SK-N-SH treated with all-trans-retinoic acid at 6 μM for 48 hours (cell line): ENCODE measurements around the gene GRID1.

Experiments used
- ATAC-seq: fragments of 200-7000 bp; cut with Tn5 transposase; 3 replicates; pipeline ENCODE4 v1.9.1; 2020; ENCODE audit warnings: mild to moderate bottlenecking, moderate library complexity
- BACH2 ChIP-seq: fragments of 250-450 bp; sonication (Bioruptor Pico); IDR thresholded peaks from 2 replicates; pipeline ENCODE4 v1.9.0; 2021; ENCODE audit warnings: mild to moderate bottlenecking, borderline replicate concordance
- ESRRG ChIP-seq: fragments of 250-450 bp; sonication (Bioruptor Pico); IDR thresholded peaks from 2 replicates; pipeline ENCODE4 v1.6.1; 2021; ENCODE audit warnings: mild to moderate bottlenecking
- ISL1 ChIP-seq: fragments of 250-450 bp; sonication (Bioruptor Pico); IDR thresholded peaks from 2 replicates; pipeline ENCODE4 v2.1.2; 2022; ENCODE audit warnings: mild to moderate bottlenecking, moderate library complexity
- OSR1 ChIP-seq: fragments of 250-450 bp; sonication (Bioruptor Pico); IDR thresholded peaks from 2 replicates; pipeline ENCODE4 v1.8.0; 2022; ENCODE audit warnings: moderate library complexity, mild to moderate bottlenecking, inconsistent platforms
- POU6F1 ChIP-seq: fragments of 250-450 bp; sonication (Bioruptor Pico); IDR thresholded peaks from 2 replicates; pipeline ENCODE4 v1.8.0; 2021; ENCODE audit warnings: low read depth, mild to moderate bottlenecking, moderate library complexity, borderline replicate concordance
- PPARA ChIP-seq: fragments of 250-450 bp; sonication (Bioruptor Pico); IDR thresholded peaks from 2 replicates; pipeline ENCODE4 v1.5.0; 2020; ENCODE audit warnings: mild to moderate bottlenecking, borderline replicate concordance
- RARB ChIP-seq: fragments of 250-450 bp; sonication (Bioruptor Pico); IDR thresholded peaks from 2 replicates; pipeline ENCODE4 v1.8.0; 2021; ENCODE audit warnings: mild to moderate bottlenecking, moderate library complexity
- TCF4 ChIP-seq: fragments of 250-450 bp; sonication (Bioruptor Pico); IDR thresholded peaks from 2 replicates; pipeline ENCODE4 v1.8.0; 2021; ENCODE audit warnings: mild to moderate bottlenecking, moderate library complexity, borderline replicate concordance
- TOX ChIP-seq: fragments of 250-450 bp; sonication (Bioruptor Pico); IDR thresholded peaks from 2 replicates; pipeline ENCODE4 v1.8.0; 2021; ENCODE audit warnings: mild to moderate bottlenecking, moderate library complexity, borderline replicate concordance
- TSHZ2 ChIP-seq: fragments of 250-450 bp; sonication (Bioruptor Pico); IDR thresholded peaks from 2 replicates; pipeline ENCODE4 v1.5.0; 2020; ENCODE audit warnings: mild to moderate bottlenecking, moderate library complexity
- ZC3H10 ChIP-seq: fragments of 250-450 bp; sonication (Bioruptor Pico); IDR thresholded peaks from 2 replicates; pipeline ENCODE4 v1.5.1; 2021; ENCODE audit warnings: mild to moderate bottlenecking, moderate library complexity
- ZFP3 ChIP-seq: fragments of 250-450 bp; sonication (Bioruptor Pico); IDR thresholded peaks from 2 replicates; pipeline ENCODE4 v1.5.0; 2020; ENCODE audit warnings: mild to moderate bottlenecking, moderate library complexity
- ZNF565 ChIP-seq: fragments of 450-650 bp; formaldehyde crosslinking; conservative IDR thresholded peaks from 2 replicates; pipeline ENCODE4 v1.5.0; 2020; ENCODE audit warnings: low read depth, mild to moderate bottlenecking, moderate library complexity
- ZNF70 ChIP-seq: fragments of 450-650 bp; formaldehyde crosslinking; IDR thresholded peaks from 2 replicates; pipeline ENCODE4 v1.5.0; 2020; ENCODE audit warnings: mild to moderate bottlenecking, moderate library complexity
- ZNF8 ChIP-seq: fragments of 450-650 bp; formaldehyde crosslinking; IDR thresholded peaks from 2 replicates; pipeline ENCODE4 v1.5.0; 2020; ENCODE audit warnings: mild to moderate bottlenecking, moderate library complexity
- TF ChIP-seq, protein P1 (sequence below): fragments of 250-450 bp; sonication (Bioruptor Pico); IDR thresholded peaks from 2 replicates; pipeline ENCODE4 v1.5.1; 2021; ENCODE audit warnings: mild to moderate bottlenecking, moderate library complexity
- TF ChIP-seq, protein P2 (sequence below): fragments of 250-450 bp; sonication (Bioruptor Pico); IDR thresholded peaks from 2 replicates; pipeline ENCODE4 v1.5.1; 2020; ENCODE audit warnings: low read depth, mild to moderate bottlenecking, moderate library complexity
- TF ChIP-seq, protein P3 (sequence below): fragments of 250-450 bp; sonication (Bioruptor Pico); IDR thresholded peaks from 2 replicates; pipeline ENCODE4 v1.8.0; 2020; ENCODE audit warnings: mild to moderate bottlenecking, moderate library complexity, borderline replicate concordance

The GRID1 gene

GRCh38 chr10:85671530-85671929, 695.1 kb downstream of the GRID1 start (continued):
- TF ChIP-seq ZNF8 (no peak), TOX (CRISPR knock-in tag) (no peak), ZFP3 (CRISPR knock-in tag) (no peak), ISL1 (CRISPR knock-in tag) (no peak)

GRCh38 chr10:85668522-85668921, 698.1 kb downstream of the GRID1 start:
- no peak for TF ChIP-seq OSR1
- TF ChIP-seq, protein P1, sequence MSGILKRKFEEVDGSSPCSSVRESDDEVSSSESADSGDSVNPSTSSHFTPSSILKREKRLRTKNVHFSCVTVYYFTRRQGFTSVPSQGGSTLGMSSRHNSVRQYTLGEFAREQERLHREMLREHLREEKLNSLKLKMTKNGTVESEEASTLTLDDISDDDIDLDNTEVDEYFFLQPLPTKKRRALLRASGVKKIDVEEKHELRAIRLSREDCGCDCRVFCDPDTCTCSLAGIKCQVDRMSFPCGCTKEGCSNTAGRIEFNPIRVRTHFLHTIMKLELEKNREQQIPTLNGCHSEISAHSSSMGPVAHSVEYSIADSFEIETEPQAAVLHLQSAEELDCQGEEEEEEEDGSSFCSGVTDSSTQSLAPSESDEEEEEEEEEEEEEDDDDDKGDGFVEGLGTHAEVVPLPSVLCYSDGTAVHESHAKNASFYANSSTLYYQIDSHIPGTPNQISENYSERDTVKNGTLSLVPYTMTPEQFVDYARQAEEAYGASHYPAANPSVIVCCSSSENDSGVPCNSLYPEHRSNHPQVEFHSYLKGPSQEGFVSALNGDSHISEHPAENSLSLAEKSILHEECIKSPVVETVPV (CRISPR knock-in tag) = no peak
- TF ChIP-seq TOX (CRISPR knock-in tag) = no peak
- TF ChIP-seq ZNF565 (CRISPR knock-in tag) = no peak
- no peak for TF ChIP-seq POU6F1 (CRISPR knock-in tag)
- TF ChIP-seq, protein P2, sequence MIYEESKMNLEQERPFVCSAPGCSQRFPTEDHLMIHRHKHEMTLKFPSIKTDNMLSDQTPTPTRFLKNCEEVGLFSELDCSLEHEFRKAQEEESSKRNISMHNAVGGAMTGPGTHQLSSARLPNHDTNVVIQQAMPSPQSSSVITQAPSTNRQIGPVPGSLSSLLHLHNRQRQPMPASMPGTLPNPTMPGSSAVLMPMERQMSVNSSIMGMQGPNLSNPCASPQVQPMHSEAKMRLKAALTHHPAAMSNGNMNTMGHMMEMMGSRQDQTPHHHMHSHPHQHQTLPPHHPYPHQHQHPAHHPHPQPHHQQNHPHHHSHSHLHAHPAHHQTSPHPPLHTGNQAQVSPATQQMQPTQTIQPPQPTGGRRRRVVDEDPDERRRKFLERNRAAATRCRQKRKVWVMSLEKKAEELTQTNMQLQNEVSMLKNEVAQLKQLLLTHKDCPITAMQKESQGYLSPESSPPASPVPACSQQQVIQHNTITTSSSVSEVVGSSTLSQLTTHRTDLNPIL (CRISPR knock-in tag) = no peak
- TF ChIP-seq ESRRG (CRISPR knock-in tag) = no peak
- no peak for ATAC-seq

DNA sequence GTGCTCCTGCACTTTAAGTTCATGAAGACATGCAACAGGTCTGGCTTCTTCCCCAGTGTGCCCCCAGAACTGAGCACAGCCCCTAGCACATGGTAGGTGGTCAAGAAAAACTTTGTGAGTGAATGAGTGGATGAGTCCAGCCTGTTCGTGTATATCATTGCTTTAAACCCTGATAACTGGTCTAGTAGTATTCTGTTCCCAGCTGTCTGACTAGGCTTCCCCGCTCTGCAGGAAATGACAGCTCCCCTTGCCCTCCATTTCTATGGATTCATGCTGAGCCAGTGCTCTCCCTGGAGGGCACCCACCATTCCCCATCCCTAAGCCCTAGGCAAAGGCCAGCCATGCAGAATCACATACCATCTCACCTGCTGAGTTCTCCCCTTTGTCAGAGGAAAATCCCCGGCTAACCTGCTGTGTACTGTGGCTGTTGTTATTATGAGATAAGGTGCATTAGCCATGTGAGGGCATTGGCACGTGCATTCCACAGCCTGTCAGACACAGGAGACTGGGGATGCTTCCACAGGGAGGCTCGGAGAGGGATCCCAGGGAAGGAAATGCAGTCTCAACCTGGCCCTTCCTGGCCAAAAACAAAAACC, 698.9 kb downstream of the GRID1 start:
- no peak for ATAC-seq
- no peak for TF ChIP-seq ZC3H10 (CRISPR knock-in tag)
- no peak for TF ChIP-seq BACH2 (CRISPR knock-in tag)
- TF ChIP-seq TCF4 = no peak

DNA sequence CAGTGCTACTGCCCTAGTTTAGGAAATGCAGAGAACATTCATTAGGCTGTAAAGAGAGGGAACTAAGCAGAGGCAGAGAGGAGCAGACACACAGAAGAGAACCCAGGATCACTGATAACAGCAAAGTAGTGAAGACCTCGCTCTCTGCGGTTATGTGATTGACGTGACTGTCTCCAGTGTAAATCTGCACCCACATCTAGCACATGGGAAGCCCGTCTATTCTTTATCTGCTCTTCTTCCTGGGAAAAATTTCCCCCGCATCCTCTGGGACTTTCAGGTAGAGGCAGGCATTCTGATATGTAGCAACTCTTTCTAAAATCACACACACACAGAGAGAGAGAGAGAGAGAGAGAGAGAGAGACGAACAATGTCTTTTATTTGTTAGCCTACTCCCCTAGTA, 699.6 kb downstream of the GRID1 start:
- no peak for ATAC-seq
- TF ChIP-seq ZC3H10 (CRISPR knock-in tag) (no peak), POU6F1 (CRISPR knock-in tag) (no peak), RARB (no peak), BACH2 (CRISPR knock-in tag) (no peak), ZNF70 (CRISPR knock-in tag) (no peak), TCF4 (no peak)
- TF ChIP-seq, protein P1 (CRISPR knock-in tag) = no peak
- TF ChIP-seq, protein P2 (CRISPR knock-in tag) = no peak
- TF ChIP-seq, all 23 proteins: peak for 0

DNA sequence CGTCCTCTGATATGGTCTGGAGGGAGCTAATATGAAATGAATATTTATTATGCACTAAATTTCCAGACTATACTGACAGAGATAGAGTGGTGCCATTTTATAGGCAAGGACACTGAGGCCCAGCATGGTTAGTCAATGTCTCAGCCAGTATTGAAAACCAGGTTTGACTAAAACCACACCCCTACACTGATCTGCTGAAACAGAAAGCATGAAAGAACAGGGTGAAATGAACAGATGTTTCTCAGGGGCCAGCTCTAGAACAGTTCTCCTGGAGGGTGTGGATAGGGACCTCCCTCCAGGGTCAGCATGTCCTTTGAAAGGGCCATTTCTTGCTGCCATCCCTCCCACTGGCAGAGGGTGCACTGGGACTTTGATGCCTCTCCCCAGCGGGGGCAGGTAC, 700.5 kb downstream of the GRID1 start:
- ATAC-seq = no peak
- TF ChIP-seq OSR1 = no peak
- TF ChIP-seq TSHZ2 = no peak
- TF ChIP-seq, protein P1 (CRISPR knock-in tag) = no peak
- TF ChIP-seq ZNF565 (CRISPR knock-in tag) = no peak
- TF ChIP-seq, protein P3, sequence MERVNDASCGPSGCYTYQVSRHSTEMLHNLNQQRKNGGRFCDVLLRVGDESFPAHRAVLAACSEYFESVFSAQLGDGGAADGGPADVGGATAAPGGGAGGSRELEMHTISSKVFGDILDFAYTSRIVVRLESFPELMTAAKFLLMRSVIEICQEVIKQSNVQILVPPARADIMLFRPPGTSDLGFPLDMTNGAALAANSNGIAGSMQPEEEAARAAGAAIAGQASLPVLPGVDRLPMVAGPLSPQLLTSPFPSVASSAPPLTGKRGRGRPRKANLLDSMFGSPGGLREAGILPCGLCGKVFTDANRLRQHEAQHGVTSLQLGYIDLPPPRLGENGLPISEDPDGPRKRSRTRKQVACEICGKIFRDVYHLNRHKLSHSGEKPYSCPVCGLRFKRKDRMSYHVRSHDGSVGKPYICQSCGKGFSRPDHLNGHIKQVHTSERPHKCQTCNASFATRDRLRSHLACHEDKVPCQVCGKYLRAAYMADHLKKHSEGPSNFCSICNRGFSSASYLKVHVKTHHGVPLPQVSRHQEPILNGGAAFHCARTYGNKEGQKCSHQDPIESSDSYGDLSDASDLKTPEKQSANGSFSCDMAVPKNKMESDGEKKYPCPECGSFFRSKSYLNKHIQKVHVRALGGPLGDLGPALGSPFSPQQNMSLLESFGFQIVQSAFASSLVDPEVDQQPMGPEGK (CRISPR knock-in tag) = no peak
- no peak for TF ChIP-seq PPARA (CRISPR knock-in tag)
